SK-N-SH (cell line): ENCODE data around the gene TRPV6. TPM values are rescaled to one million over a fixed set of nuclear protein-coding genes. Genes with fewer than 3 reads are reported as not detected.

Experiments
- CTCF ChIA-PET: fragments of 300-600, 350-600 bp; formaldehyde crosslinking; extraction: SDS; loops from one replicate; lab custom pipeline; 2021; lab: Yijun Ruan, JAX
- POLR2A ChIA-PET: fragments of 350-600 bp; sonication (Branson Sonifier 250); formaldehyde crosslinking; extraction: SDS; loops from one replicate; lab custom pipeline; 2020; ENCODE audit warnings: antibody characterized with exemption, inconsistent platforms; lab: Yijun Ruan, JAX
- DNase-seq: peaks from one replicate; pipeline ENCODE4 v3.0.0; 2012
- H2AFZ ChIP-seq: fragments of 200-600 bp; sonication (generic); 2 replicates; pipeline ENCODE4 v1.8.1; 2016; ENCODE audit warnings: antibody characterized with exemption, mild to moderate bottlenecking, low read depth
- H3F3A ChIP-seq: fragments of 200-600 bp; sonication (generic); replicated peaks from 2 replicates; pipeline ENCODE3; 2016; ENCODE audit warnings: antibody characterized with exemption, mild to moderate bottlenecking; ENCODE audit not compliant: insufficient read depth
- H3K27ac ChIP-seq, 2 experiments: fragments of 200-500 bp in 1 of 2; fragments of 200-600 bp in 1 of 2; sonication (Bioruptor generic) in 1 of 2; sonication (generic), shearing (Covaris generic) in 1 of 2; 2 replicates each; pipeline versions ENCODE4 v1.5.1 to v1.6.1; 2014 to 2016; ENCODE audit warnings: low read depth in 2 of 2, inconsistent platforms in 1 of 2, low read length in 1 of 2, mild to moderate bottlenecking in 1 of 2, mixed read lengths in 1 of 2
- H3K27me3 ChIP-seq: fragments of 200-600 bp; sonication (generic), shearing (Covaris generic); 2 replicates; pipeline ENCODE4 v1.6.1; 2016; ENCODE audit warnings: mixed run types; ENCODE audit not compliant: insufficient read depth
- H3K36me3 ChIP-seq, 2 experiments: fragments of 200-500 bp in 1 of 2; fragments of 200-600 bp in 1 of 2; sonication (Bioruptor generic) in 1 of 2; sonication (generic) in 1 of 2; replicated peaks in 1 of 2; 2 replicates each; pipeline versions ENCODE3 to v1.5.1; 2014 to 2016; ENCODE audit warnings: low read length in 1 of 2, mild to moderate bottlenecking in 1 of 2; ENCODE audit not compliant: insufficient read depth in 2 of 2, control insufficient read depth in 1 of 2
- H3K4me1 ChIP-seq, 2 experiments: fragments of 200-500 bp in 1 of 2; fragments of 200-600 bp in 1 of 2; sonication (Bioruptor generic) in 1 of 2; sonication (generic), shearing (Covaris generic) in 1 of 2; 2 replicates each; pipeline versions ENCODE4 v1.5.1 to v1.6.1; 2014 to 2016; ENCODE audit warnings: low read depth in 1 of 2, low read length in 1 of 2, mixed run types in 1 of 2; ENCODE audit not compliant: insufficient read depth in 2 of 2, control insufficient read depth in 1 of 2
- H3K4me2 ChIP-seq: fragments of 200-600 bp; sonication (generic), shearing (Covaris generic); 2 replicates; pipeline ENCODE4 v1.6.1; 2017; ENCODE audit warnings: mixed run types
- H3K4me3 ChIP-seq, 2 experiments: fragments of 200-500 bp in 1 of 2; fragments of 200-600 bp in 1 of 2; sonication (Bioruptor generic) in 1 of 2; sonication (generic), shearing (Covaris generic) in 1 of 2; 2 replicates each; pipeline versions ENCODE4 v1.5.1 to v1.8.1; 2014 to 2016; ENCODE audit warnings: low read depth in 2 of 2, inconsistent platforms in 1 of 2, low read length in 1 of 2, mild to moderate bottlenecking in 1 of 2, mixed read lengths in 1 of 2, moderate library complexity in 1 of 2
- H3K79me2 ChIP-seq: fragments of 200-600 bp; sonication (generic); 2 replicates; pipeline ENCODE4 v1.8.1; 2017; ENCODE audit warnings: mild to moderate bottlenecking; ENCODE audit not compliant: insufficient read depth
- H3K9ac ChIP-seq: fragments of 200-600 bp; sonication (generic); 2 replicates; pipeline ENCODE4 v1.6.1; 2017; ENCODE audit warnings: mixed run types
- H3K9me2 ChIP-seq: fragments of 200-600 bp; sonication (generic); 2 replicates; pipeline ENCODE4 v1.6.1; 2017; ENCODE audit warnings: mixed run types
- H3K9me3 ChIP-seq: fragments of 200-600 bp; sonication (generic); 2 replicates; pipeline ENCODE4 v1.6.1; 2017; ENCODE audit warnings: mixed run types, mild to moderate bottlenecking, moderate library complexity
- H4K20me1 ChIP-seq: fragments of 200-600 bp; sonication (generic); 2 replicates; pipeline ENCODE4 v1.6.1; 2017; ENCODE audit warnings: mild to moderate bottlenecking, mixed run types; ENCODE audit not compliant: insufficient read depth
- CTCF ChIP-seq: fragments of 200-600 bp; sonication (generic); IDR thresholded peaks from 2 replicates; pipeline ENCODE4 v1.6.1; 2017; ENCODE audit warnings: antibody characterized with exemption, mild to moderate bottlenecking, moderate library complexity
- EP300 ChIP-seq, 2 experiments: IDR thresholded peaks; 2 replicates each; pipeline versions ENCODE4 v1.4.0 to v1.6.1; 2012; ENCODE audit warnings: borderline replicate concordance in 1 of 2, low read depth in 1 of 2, low read length in 1 of 2
- FOSL2 ChIP-seq: IDR thresholded peaks from 2 replicates; pipeline ENCODE4 v1.4.0; 2012; ENCODE audit warnings: low read depth, mild to moderate bottlenecking, moderate library complexity, borderline replicate concordance
- FOXJ3 ChIP-seq: sonication (generic); formaldehyde crosslinking; IDR thresholded peaks from 2 replicates; pipeline ENCODE4 v1.5.1; 2020; ENCODE audit warnings: mild to moderate bottlenecking, missing genetic modification reagents
- GABPA ChIP-seq: IDR thresholded peaks from 2 replicates; pipeline ENCODE4 v1.4.0; 2012; ENCODE audit warnings: low read depth, mild to moderate bottlenecking
- GATA2 ChIP-seq: sonication (generic); formaldehyde crosslinking; IDR thresholded peaks from 2 replicates; pipeline ENCODE4 v1.5.0; 2020; ENCODE audit warnings: mild to moderate bottlenecking, missing genetic modification reagents
- IRF3 ChIP-seq: fragments of 150-350 bp; IDR thresholded peaks from 2 replicates; pipeline ENCODE4 v1.6.1; 2016; ENCODE audit warnings: mild to moderate bottlenecking, low read depth, low read length
- MAX ChIP-seq: IDR thresholded peaks from 2 replicates; pipeline ENCODE4 v1.4.0; 2012; ENCODE audit warnings: low read depth
- NFIC ChIP-seq: IDR thresholded peaks from 2 replicates; pipeline ENCODE4 v1.4.0; 2012; ENCODE audit warnings: borderline replicate concordance
- POLR2AphosphoS5 ChIP-seq: IDR thresholded peaks from 2 replicates; pipeline ENCODE4 v1.6.1; 2012; ENCODE audit warnings: low read depth, low read length
- RAD21 ChIP-seq: IDR thresholded peaks from 2 replicates; pipeline ENCODE4 v1.6.1; 2012; ENCODE audit warnings: mild to moderate bottlenecking, low read length
- RFX5 ChIP-seq: IDR thresholded peaks from 2 replicates; pipeline ENCODE4 v1.6.1; 2012; ENCODE audit warnings: mild to moderate bottlenecking, improper control_type of control experiment, low read length
- SIN3A ChIP-seq: IDR thresholded peaks from 2 replicates; pipeline ENCODE4 v1.6.1; 2012; ENCODE audit warnings: low read depth, mild to moderate bottlenecking, low read length, moderate library complexity, borderline replicate concordance
- SMC3 ChIP-seq: IDR thresholded peaks from 2 replicates; pipeline ENCODE4 v1.6.1; 2012; ENCODE audit warnings: low read depth, low read length, improper control_type of control experiment
- TAF1 ChIP-seq: IDR thresholded peaks from 2 replicates; pipeline ENCODE4 v1.6.1; 2012; ENCODE audit warnings: low read depth, mild to moderate bottlenecking, low read length, moderate library complexity, borderline replicate concordance
- TCF12 ChIP-seq: IDR thresholded peaks from 2 replicates; pipeline ENCODE4 v1.4.0; 2012
- TEAD4 ChIP-seq: IDR thresholded peaks from 2 replicates; pipeline ENCODE4 v1.4.0; 2012; ENCODE audit warnings: mild to moderate bottlenecking, borderline replicate concordance; ENCODE audit not compliant: insufficient read depth
- USF2 ChIP-seq: fragments of 150-350 bp; IDR thresholded peaks from 2 replicates; pipeline ENCODE4 v1.6.1; 2017; ENCODE audit warnings: antibody characterized with exemption, low read length, low read depth, borderline replicate concordance
- YY1 ChIP-seq: IDR thresholded peaks from 2 replicates; pipeline ENCODE4 v1.4.0; 2012; ENCODE audit warnings: low read depth, mild to moderate bottlenecking
- WGBS: methylation state at CpG from one replicate; pipeline ENCODE4 v1.1.6; 2017; ENCODE audit warnings: low lambda C conversion rate; 5-methylcytosine and 5-hydroxymethylcytosine counted together
- polyA plus RNA-seq, 3 experiments: library from polyadenylated mRNA; depleted of rRNA; stranded (reverse); fragments of >200 nt; gene quantifications; 2 replicates each; pipeline ENCODE4 v1.2.3, GENCODE V29; 2012
- TF ChIP-seq, protein P1 (sequence below): IDR thresholded peaks from 2 replicates; pipeline ENCODE4 v1.6.1; 2012; ENCODE audit warnings: mild to moderate bottlenecking, low read depth, low read length, moderate library complexity

TRPV6 gene
- polyA plus RNA-seq, 1 of the 3 experiments (the other 2 are of a cell fraction): not detected

GRCh38 chr7:142886866-142887265 lies 1.3 kb upstream of the TRPV6 start:
- no peaks in the 10 kb centered on the region for H3K9me2 ChIP-seq
- ChIA-PET CTCF (interaction anchor here (1.3 to 2.2 kb wide), 4 partner anchors 14 to 328 kb away, joined by 3 to 10 read pairs (median 6); partner anchors contain the start of gene EPHB6), POLR2A (no interaction called here)

More at GRCh38 chr7:142886866-142887265, 1.3 kb upstream of the TRPV6 start:
- TF ChIP-seq FOXJ3 (CRISPR knock-in tag): no peak
- TF ChIP-seq MAX: no peak
- TF ChIP-seq CTCF: no peak
- TF ChIP-seq, protein P1, sequence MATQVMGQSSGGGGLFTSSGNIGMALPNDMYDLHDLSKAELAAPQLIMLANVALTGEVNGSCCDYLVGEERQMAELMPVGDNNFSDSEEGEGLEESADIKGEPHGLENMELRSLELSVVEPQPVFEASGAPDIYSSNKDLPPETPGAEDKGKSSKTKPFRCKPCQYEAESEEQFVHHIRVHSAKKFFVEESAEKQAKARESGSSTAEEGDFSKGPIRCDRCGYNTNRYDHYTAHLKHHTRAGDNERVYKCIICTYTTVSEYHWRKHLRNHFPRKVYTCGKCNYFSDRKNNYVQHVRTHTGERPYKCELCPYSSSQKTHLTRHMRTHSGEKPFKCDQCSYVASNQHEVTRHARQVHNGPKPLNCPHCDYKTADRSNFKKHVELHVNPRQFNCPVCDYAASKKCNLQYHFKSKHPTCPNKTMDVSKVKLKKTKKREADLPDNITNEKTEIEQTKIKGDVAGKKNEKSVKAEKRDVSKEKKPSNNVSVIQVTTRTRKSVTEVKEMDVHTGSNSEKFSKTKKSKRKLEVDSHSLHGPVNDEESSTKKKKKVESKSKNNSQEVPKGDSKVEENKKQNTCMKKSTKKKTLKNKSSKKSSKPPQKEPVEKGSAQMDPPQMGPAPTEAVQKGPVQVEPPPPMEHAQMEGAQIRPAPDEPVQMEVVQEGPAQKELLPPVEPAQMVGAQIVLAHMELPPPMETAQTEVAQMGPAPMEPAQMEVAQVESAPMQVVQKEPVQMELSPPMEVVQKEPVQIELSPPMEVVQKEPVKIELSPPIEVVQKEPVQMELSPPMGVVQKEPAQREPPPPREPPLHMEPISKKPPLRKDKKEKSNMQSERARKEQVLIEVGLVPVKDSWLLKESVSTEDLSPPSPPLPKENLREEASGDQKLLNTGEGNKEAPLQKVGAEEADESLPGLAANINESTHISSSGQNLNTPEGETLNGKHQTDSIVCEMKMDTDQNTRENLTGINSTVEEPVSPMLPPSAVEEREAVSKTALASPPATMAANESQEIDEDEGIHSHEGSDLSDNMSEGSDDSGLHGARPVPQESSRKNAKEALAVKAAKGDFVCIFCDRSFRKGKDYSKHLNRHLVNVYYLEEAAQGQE: no peak
- TF ChIP-seq TEAD4: no peak
- TF ChIP-seq IRF3: no peak
- TF ChIP-seq GABPA: no peak
- TF ChIP-seq POLR2AphosphoS5: no peak
- TF ChIP-seq YY1: no peak
- TF ChIP-seq FOSL2: no peak
- no peak for TF ChIP-seq RAD21
- no peak for TF ChIP-seq GATA2 (CRISPR knock-in tag)
- no peak for TF ChIP-seq RFX5
- TF ChIP-seq EP300 (IDR thresholded peaks at IDR 0.05; ENCODE audit: borderline replicate concordance in 1 of 2, low read depth in 1 of 2, low read length in 1 of 2): no peak
- no peak for TF ChIP-seq TAF1
- no peak for TF ChIP-seq SMC3
- TF ChIP-seq TCF12: no peak
- TF ChIP-seq NFIC: no peak
- TF ChIP-seq SIN3A: no peak
- TF ChIP-seq USF2: no peak
- TF ChIP-seq, all 33 proteins: peak for 0
- H3K4me3 ChIP-seq: no peak overlapping the region
- H3K4me1 ChIP-seq: no peaks in the 10 kb centered on the region
- no peaks in the 10 kb centered on the region for H3F3A ChIP-seq
- H3K9me3 ChIP-seq: no peaks in the 10 kb centered on the region
- 40% methylated on average over 7 of the region's 7 CpGs for WGBS
- H3K9ac ChIP-seq: no peak overlapping the region
- no peak overlapping the region for H3K4me2 ChIP-seq
- peaks cover 31% of the 10 kb centered on the region for H3K27me3 ChIP-seq
- H3K79me2 ChIP-seq: no peaks in the 10 kb centered on the region
- no peaks in the 10 kb centered on the region for H4K20me1 ChIP-seq
- H3K27ac ChIP-seq: no peak overlapping the region
- H2AFZ ChIP-seq: no peak overlapping the region
- no peak for DNase-seq
- H3K36me3 ChIP-seq: no peaks in the 10 kb centered on the region
